Stomach (tissue), 9 donors: Measurements from ENCODE around the gene ACBD4. TPM values are rescaled to one million over a fixed set of nuclear protein-coding genes. Genes with fewer than 3 reads are reported as not detected.

Experiments used
- DNase-seq, 2 donors: peaks; one replicate each; pipeline versions ENCODE4 v3.0.0 to v3.0.0-alpha.2; 2013 to 2019
- H3K27ac ChIP-seq, 5 donors: fragments of 200-600 bp in 4 of 5; sonication (generic) in 4 of 5; one replicate each; pipeline ENCODE4 v1.5.1; 2013 to 2019; ENCODE audit warnings: mild to moderate bottlenecking in 1 of 5, moderate library complexity in 1 of 5
- H3K27me3 ChIP-seq, 3 donors: fragments of 200-600 bp; sonication (generic); one replicate each; pipeline ENCODE4 v1.5.1; 2017 to 2019; ENCODE audit warnings: mixed run types in 1 of 3
- H3K36me3 ChIP-seq, 4 donors: fragments of 200-600 bp; sonication (generic); 1 replicate in 3 of 4; 2 replicates in 1 of 4; pipeline ENCODE4 v1.5.1; 2016 to 2019
- H3K4me1 ChIP-seq, 4 donors: fragments of 200-600 bp; sonication (generic); one replicate each; pipeline ENCODE4 v1.5.1; 2016 to 2019
- H3K4me3 ChIP-seq, 4 donors: fragments of 200-600 bp; sonication (generic) in 3 of 4; one replicate each; pipeline ENCODE4 v1.5.1; 2016 to 2019; ENCODE audit warnings: mild to moderate bottlenecking in 1 of 4
- H3K9me3 ChIP-seq, 4 donors: fragments of 200-600 bp; sonication (generic); one replicate each; pipeline ENCODE4 v1.5.1; 2016 to 2019
- EP300 ChIP-seq: sonication (generic); formaldehyde crosslinking; IDR thresholded peaks from one replicate; pipeline ENCODE4 v1.6.1; 2017; ENCODE audit warnings: antibody characterized with exemption
- POLR2A ChIP-seq, 4 donors: fragments of 450-650 bp; IDR thresholded peaks; one replicate each; pipeline ENCODE4 v1.6.1; 2016; ENCODE audit warnings: antibody characterized with exemption in 4 of 4, control low read depth in 2 of 4, mild to moderate bottlenecking in 1 of 4, moderate library complexity in 1 of 4
- POLR2AphosphoS5 ChIP-seq, 3 donors: sonication (generic); formaldehyde crosslinking; IDR thresholded peaks; one replicate each; pipeline ENCODE4 v1.6.1; 2016; ENCODE audit warnings: antibody characterized with exemption in 3 of 3
- WGBS, 5 donors: extraction: QIAGEN DNeasy Blood & Tissue Kit in 3 of 5; methylation state at CpG; one replicate each; pipeline versions ENCODE4 v1.1.5 to v1.1.7; 2013 to 2018; 5-methylcytosine and 5-hydroxymethylcytosine counted together
- intact Hi-C: fragments of 100-400 bp; cut with DNase I; formaldehyde crosslinking; loops from one replicate; pipeline ENCODE4 v1.15.1; 2023; ENCODE audit warnings: low total_unique reads
- polyA plus RNA-seq, 3 donors: library from polyadenylated mRNA; stranded (reverse); fragments of 200-250 nt; gene quantifications; one replicate each; pipeline ENCODE4 v1.2.3, GENCODE V29; 2013
- total RNA-seq, 5 donors: library from RNA; depleted of rRNA; stranded (reverse); fragments of >200 nt; gene quantifications; one replicate each; pipeline versions ENCODE4 v1.1.0 to v1.2.3, GENCODE V29; 2014 to 2016
- TF ChIP-seq, protein P1 (sequence below), 7 experiments: fragments of 450-650 bp in 4 of 7; fragments of 200-600 bp in 3 of 7; sonication (generic) in 3 of 7; IDR thresholded peaks; one replicate each; pipeline ENCODE4 v1.5.1; 2016 to 2019; ENCODE audit warnings: antibody characterized with exemption in 7 of 7, control low read depth in 2 of 7, mild to moderate bottlenecking in 1 of 7
- donor health status: healthy with polysubstance abuse.
- donor health status: Bipolar disorder and iron deficiency.
- donor health status: healthy.

The ACBD4 gene
- total and polyA plus RNA-seq, 8 donors = 4.6 to 24.6 (median 17.1) TPM

DNA sequence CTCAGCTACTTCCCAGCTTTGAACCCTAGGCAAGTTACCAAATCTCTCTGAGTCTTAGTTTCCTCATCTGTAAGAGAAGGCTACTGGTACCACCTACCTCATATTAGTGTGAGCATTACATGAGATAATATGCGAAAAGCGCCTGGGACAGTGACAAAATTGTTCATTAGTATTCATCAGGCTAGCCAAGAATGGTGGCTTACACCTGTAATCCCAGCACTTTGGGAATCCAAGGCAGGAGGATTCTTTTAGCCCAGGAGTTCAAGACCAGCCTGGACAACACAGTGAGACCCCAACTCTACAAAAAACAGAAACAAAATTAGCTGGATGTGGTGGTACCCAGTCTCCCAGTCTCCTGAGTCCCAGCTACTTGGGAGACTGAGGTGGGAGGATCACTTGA lies 6.5 kb upstream of the ACBD4 start:
- intact Hi-C loops = no loop called here
- DNase-seq = no peak
- Histone ChIP-seq H3K9me3 (no peaks in the 10 kb centered on the region), H3K27ac (peak overlapping the region; percentile 83 to 99 (median 96)), H3K4me1 (peaks cover 52 to 78% (median 69%) of the 10 kb centered on the region in 4 donors), H3K36me3 (no peaks in the 10 kb centered on the region), H3K4me3 (no peak overlapping the region), H3K27me3 (no peaks in the 10 kb centered on the region)
- WGBS, 5 donors = 93 to 99% (median 97%) methylated on average over 2 of the region's 2 CpGs
- TF ChIP-seq EP300 = no peak
- no peak for TF ChIP-seq POLR2A (IDR thresholded peaks at IDR 0.05)

DNA sequence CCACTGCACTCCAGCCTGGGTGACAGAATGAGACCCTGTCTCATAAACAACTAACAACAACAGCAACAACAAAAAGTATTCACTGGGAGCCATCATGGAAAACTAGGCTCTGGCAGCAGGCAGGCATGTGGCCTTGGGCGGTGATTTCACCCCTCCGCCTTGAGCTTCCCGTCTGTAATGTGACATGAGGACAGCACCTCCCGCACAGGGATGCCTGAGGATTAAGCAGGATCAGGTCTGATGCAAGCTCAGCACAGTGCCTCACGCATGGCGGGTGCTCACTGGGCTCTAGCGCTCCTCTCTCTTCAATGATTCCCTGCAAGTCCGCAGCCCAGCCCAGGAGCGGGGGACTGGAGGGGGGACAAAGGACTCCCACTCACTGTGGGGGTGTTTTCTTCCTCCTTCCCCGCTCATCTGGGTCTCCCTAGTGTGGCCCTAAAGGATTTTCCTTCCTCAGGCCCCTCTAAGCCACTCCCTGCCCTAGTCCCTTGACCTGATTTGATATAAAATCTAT lies 6.0 kb upstream of the ACBD4 start:
- H3K4me1 ChIP-seq = peaks cover 47 to 73% (median 64%) of the 10 kb centered on the region in 4 donors
- H3K27ac ChIP-seq = peak overlapping the region; percentile 55 to 99 (median 96)
- peak in 1 of 2 donors; percentile 60 for DNase-seq
- intact Hi-C loops = no loop called here
- no peak overlapping the region for H3K4me3 ChIP-seq
- no peaks in the 10 kb centered on the region for H3K27me3 ChIP-seq
- H3K9me3 ChIP-seq = no peaks in the 10 kb centered on the region
- H3K36me3 ChIP-seq = no peaks in the 10 kb centered on the region
- WGBS, 5 donors = 69 to 83% (median 75%) methylated on average over 3 to 10 of the region's 10 CpGs
- TF ChIP-seq POLR2AphosphoS5 (IDR thresholded peaks at IDR 0.05) = peak; percentile 41 to 77 (median 70)
- TF ChIP-seq, protein P1, sequence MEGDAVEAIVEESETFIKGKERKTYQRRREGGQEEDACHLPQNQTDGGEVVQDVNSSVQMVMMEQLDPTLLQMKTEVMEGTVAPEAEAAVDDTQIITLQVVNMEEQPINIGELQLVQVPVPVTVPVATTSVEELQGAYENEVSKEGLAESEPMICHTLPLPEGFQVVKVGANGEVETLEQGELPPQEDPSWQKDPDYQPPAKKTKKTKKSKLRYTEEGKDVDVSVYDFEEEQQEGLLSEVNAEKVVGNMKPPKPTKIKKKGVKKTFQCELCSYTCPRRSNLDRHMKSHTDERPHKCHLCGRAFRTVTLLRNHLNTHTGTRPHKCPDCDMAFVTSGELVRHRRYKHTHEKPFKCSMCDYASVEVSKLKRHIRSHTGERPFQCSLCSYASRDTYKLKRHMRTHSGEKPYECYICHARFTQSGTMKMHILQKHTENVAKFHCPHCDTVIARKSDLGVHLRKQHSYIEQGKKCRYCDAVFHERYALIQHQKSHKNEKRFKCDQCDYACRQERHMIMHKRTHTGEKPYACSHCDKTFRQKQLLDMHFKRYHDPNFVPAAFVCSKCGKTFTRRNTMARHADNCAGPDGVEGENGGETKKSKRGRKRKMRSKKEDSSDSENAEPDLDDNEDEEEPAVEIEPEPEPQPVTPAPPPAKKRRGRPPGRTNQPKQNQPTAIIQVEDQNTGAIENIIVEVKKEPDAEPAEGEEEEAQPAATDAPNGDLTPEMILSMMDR (IDR thresholded peaks at IDR 0.05) = no peak

DNA sequence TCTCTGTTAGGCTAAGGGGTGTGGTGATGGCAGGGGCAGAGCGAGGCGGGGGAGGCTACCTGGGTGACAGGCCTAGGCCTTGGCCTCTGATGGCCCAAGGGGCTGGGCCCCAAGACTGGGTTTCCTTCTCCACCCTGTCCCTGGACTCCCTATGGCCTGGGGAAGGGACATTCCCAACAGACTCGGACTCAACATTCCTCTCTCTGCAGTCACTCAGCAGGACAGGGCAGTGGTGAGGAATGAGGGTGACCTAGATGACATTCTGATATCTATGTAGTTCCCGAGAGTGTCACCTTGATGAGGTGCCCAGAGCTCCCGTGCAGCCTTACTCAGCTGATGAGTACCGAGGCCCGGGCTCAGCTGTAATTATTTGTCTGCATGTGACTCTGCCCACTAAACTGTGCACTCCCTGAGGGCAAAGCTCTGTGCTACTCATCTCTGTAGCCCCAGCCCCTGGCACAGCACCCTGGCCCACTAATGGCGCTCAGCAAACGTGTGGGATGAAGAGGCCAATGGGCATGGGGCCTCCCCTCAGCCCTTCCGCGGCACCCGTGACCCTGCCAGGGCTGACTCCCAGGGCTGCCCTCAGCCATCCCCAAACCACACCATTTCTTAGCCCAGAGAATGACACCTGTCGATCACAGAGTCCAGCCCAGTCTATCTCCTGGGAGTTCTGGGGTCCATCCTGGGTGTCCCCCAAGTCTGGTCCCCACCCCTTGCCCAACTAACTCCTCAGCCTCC lies 5.4 kb upstream of the ACBD4 start:
- peak overlapping the region; percentile 55 to 99 (median 96) for H3K27ac ChIP-seq
- TF ChIP-seq POLR2A (IDR thresholded peaks at IDR 0.05) (no peak), POLR2AphosphoS5 (IDR thresholded peaks at IDR 0.05) (peak in 2 of 3 donors; percentile 47 to 54)
- H3K4me1 ChIP-seq = peaks cover 45 to 73% (median 65%) of the 10 kb centered on the region in 4 donors
- DNase-seq = peak; percentile 62 to 74
- no peaks in the 10 kb centered on the region for H3K9me3 ChIP-seq
- intact Hi-C loops = no loop called here
- no peaks in the 10 kb centered on the region for H3K27me3 ChIP-seq
- H3K4me3 ChIP-seq = peak overlapping the region in 3 of 4 donors; percentile 88 to 94 (median 93)
- H3K36me3 ChIP-seq = no peaks in the 10 kb centered on the region
- 50 to 67% (median 62%) methylated on average over 7 to 13 of the region's 13 CpGs for WGBS, 5 donors

DNA sequence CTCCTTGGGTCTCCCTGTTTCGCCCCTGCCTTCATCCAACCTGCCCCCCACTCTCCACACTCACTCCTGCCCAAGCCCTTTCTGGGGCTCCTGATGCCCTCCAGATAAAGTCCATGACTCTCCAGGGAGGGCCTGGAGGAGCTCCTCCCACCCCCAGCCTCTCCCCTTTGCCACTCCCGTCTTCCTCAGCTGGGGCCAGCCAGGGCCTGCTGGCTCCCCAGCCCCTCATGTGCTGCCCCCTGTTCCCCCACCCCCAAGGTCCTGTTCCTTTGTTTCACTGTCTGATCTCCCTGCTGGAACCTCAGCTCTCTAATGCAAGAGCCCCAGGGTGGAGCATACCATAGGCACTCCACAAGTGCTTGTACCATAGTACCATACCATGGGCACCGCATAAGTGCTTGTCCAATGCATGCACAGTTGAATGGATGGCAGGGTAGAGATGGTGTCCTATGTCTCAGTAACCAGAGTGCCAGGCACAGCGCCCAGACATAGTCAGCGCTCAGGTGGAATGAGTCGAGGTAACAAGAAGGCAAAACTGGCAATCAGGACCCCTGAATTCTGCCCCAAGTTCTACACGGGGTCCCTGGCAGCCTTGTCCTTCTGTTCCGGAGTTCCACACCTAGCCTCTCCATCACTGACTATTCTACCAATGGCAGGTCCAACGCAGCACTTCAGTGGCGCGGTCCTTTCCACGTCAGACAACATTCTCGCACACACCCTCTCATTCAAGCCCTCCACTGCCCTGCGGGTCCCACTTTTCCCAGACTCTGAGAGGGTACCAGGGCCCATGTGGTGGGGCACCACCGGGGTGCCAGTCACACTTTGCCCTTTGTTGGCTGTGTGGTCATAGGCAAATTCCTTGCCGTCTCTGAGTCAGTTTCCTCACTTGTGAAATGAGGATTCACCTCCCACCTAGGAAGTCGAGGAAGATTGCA lies 4.5 kb upstream of the ACBD4 start:
- Histone ChIP-seq H3K36me3 (no peaks in the 10 kb centered on the region), H3K4me3 (peak overlapping the region; percentile 88 to 94 (median 92)), H3K4me1 (peaks cover 49 to 75% (median 69%) of the 10 kb centered on the region in 4 donors), H3K27me3 (no peaks in the 10 kb centered on the region), H3K27ac (peak overlapping the region; percentile 83 to 99 (median 98)), H3K9me3 (no peaks in the 10 kb centered on the region)
- intact Hi-C loops = no loop called here
- DNase-seq = peak in 1 of 2 donors; percentile 55
- TF ChIP-seq POLR2AphosphoS5 (IDR thresholded peaks at IDR 0.05) = no peak
- TF ChIP-seq POLR2A (IDR thresholded peaks at IDR 0.05) = no peak
- no peak for TF ChIP-seq EP300
- TF ChIP-seq, protein P1 (IDR thresholded peaks at IDR 0.05) = no peak
- 75 to 80% (median 78%) methylated on average over 17 of the region's 17 CpGs for WGBS, 5 donors
